Ovary (tissue), 9 donors: ENCODE results near the gene FUBP1. TPM values are rescaled to one million over a fixed set of nuclear protein-coding genes. Genes with fewer than 3 reads are reported as not detected.

Experiments used
- DNase-seq, 5 donors: peaks; one replicate each; pipeline ENCODE4 v3.0.0-alpha.2; 2019 to 2020
- H3K27ac ChIP-seq, 2 donors: fragments of 200-600 bp; one replicate each; pipeline versions ENCODE4 v1.5.1 to v1.8.0; 2019 to 2022
- H3K27me3 ChIP-seq: fragments of 200-600 bp; one replicate; pipeline ENCODE4 v1.8.0; 2022
- H3K36me3 ChIP-seq: fragments of 200-600 bp; sonication (generic); one replicate; pipeline ENCODE4 v1.5.1; 2019
- H3K4me1 ChIP-seq: one replicate; pipeline ENCODE4 v1.8.1; 2013; ENCODE audit warnings: mild to moderate bottlenecking, moderate library complexity; ENCODE audit not compliant: insufficient read depth
- H3K4me3 ChIP-seq: fragments of 200-600 bp; sonication (generic); one replicate; pipeline ENCODE4 v1.5.1; 2017
- H3K9me3 ChIP-seq, 2 donors: fragments of 200-600 bp in 1 of 2; sonication (generic) in 1 of 2; one replicate each; pipeline versions ENCODE4 v1.5.1 to v1.8.1; 2013 to 2019; ENCODE audit warnings: mild to moderate bottlenecking in 1 of 2, moderate library complexity in 1 of 2
- EP300 ChIP-seq: sonication (generic); formaldehyde crosslinking; IDR thresholded peaks from one replicate; pipeline ENCODE4 v1.6.1; 2017; ENCODE audit warnings: antibody characterized with exemption
- POLR2A ChIP-seq: fragments of 450-650 bp; IDR thresholded peaks from one replicate; pipeline ENCODE4 v1.6.1; 2017; ENCODE audit warnings: antibody characterized with exemption, mild to moderate bottlenecking, moderate library complexity
- WGBS, 3 donors: extraction: QIAGEN DNeasy Blood & Tissue Kit in 1 of 3; methylation state at CpG; one replicate each; pipeline versions ENCODE4 v1.1.5 to v1.1.7; 2013 to 2017; 5-methylcytosine and 5-hydroxymethylcytosine counted together
- intact Hi-C, 4 donors: fragments of 100-400 bp; cut with DNase I; formaldehyde crosslinking; loops; one replicate each; pipeline versions ENCODE4 v1.11.0 to v1.15.1; 2022 to 2023
- polyA plus RNA-seq, 2 donors: library from polyadenylated mRNA; stranded (reverse); fragments of 200-250 nt in 1 of 2; fragments of 350-450 nt in 1 of 2; fragmentation: Illumina TruSeq in 1 of 2; extraction: RNeasy Lipid Tissue Mini Kit (QIAGEN cat#74804) in 1 of 2; gene quantifications; one replicate each; pipeline ENCODE4 v1.2.3, GENCODE V29; 2013 to 2014
- total RNA-seq, 7 donors: library from RNA; depleted of rRNA in 2 of 7; stranded (reverse); fragments of >200 nt in 2 of 7; fragmentation: NEBNext Ultra II Directional in 3 of 7; extraction: Animal tissue kit (Norgen Biotek cat#: 25700) in 3 of 7; gene quantifications; one replicate each; pipeline versions ENCODE4 v1.1.0 to v1.2.4, GENCODE V29; 2016 to 2023
- TF ChIP-seq, protein P1 (sequence below), 3 donors: fragments of 450-650 bp in 2 of 3; fragments of 200-600 bp in 1 of 3; IDR thresholded peaks; one replicate each; pipeline versions ENCODE4 v1.5.1 to v1.8.0; 2016 to 2022; ENCODE audit warnings: antibody characterized with exemption in 3 of 3, mild to moderate bottlenecking in 1 of 3
- donor health status: DM: no; HTN: no; CAD: no; lungs with moderate emphysema.
- donor health status: DM: no; HTN: no; CAD: no.
- donor health status: Bipolar disorder and iron deficiency.
- donor health status: DM: yes; HTN: yes; CAD: no.
- donor health status: DM: no; HTN: no; CAD: no.
- donor health status: DM: yes; HTN: yes; CAD: no.

Gene FUBP1
- total and polyA plus RNA-seq, 9 donors: 78.8 to 169 (median 115) TPM

DNA sequence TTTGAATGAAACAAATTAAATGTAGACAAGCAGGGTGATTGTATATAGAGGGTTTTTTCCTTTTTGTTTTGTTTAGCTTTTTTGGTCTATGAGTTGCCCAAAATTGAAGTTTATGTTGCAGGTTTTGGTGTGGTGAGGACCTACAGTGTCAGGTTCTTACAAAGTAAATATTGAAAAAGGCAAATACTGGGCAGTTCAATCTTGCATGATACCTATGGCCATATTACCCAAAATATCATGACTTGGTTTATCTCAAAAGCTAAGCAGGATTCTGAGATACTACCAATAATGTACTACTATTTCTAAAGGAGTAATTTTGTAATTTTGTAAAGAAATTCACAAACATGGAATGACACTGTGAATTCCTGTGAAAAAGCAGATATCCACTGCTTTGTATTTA, 27.6 kb upstream of the FUBP1 start:
- no peak for DNase-seq
- H3K4me1 ChIP-seq: no peaks in the 10 kb centered on the region
- no peaks in the 10 kb centered on the region for H3K9me3 ChIP-seq
- peak overlapping the region; percentile 36 to 84 for H3K27ac ChIP-seq
- peak overlapping the region; percentile 64 for H3K4me3 ChIP-seq
- no peaks in the 10 kb centered on the region for H3K27me3 ChIP-seq
- H3K36me3 ChIP-seq: no peaks in the 10 kb centered on the region
- TF ChIP-seq EP300 (no peak), POLR2A (no peak)
- TF ChIP-seq, protein P1, sequence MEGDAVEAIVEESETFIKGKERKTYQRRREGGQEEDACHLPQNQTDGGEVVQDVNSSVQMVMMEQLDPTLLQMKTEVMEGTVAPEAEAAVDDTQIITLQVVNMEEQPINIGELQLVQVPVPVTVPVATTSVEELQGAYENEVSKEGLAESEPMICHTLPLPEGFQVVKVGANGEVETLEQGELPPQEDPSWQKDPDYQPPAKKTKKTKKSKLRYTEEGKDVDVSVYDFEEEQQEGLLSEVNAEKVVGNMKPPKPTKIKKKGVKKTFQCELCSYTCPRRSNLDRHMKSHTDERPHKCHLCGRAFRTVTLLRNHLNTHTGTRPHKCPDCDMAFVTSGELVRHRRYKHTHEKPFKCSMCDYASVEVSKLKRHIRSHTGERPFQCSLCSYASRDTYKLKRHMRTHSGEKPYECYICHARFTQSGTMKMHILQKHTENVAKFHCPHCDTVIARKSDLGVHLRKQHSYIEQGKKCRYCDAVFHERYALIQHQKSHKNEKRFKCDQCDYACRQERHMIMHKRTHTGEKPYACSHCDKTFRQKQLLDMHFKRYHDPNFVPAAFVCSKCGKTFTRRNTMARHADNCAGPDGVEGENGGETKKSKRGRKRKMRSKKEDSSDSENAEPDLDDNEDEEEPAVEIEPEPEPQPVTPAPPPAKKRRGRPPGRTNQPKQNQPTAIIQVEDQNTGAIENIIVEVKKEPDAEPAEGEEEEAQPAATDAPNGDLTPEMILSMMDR (IDR thresholded peaks at IDR 0.05): no peak
- intact Hi-C loops: no loop called here

DNA sequence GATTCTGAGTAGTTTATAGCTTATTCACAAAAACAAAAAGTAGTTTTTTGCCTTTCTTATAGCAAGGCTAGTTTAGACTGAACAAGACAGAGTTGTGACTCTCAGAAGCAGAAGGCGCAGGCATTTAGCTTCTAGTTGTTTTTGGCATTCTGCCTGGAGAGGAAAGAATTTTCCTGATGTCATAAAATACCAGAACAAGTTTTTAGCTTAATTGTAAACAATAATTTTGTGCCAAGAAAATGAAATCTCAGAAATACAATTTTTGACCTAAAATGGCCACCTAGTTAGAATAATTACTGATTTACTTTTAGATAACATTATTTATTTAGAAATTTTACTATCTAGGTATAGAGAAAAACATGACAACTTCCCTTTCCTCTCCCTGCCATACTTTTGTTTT, 26.9 kb upstream of the FUBP1 start:
- WGBS, 3 donors: 0% methylated on average over 1 of the region's 1 CpG

DNA sequence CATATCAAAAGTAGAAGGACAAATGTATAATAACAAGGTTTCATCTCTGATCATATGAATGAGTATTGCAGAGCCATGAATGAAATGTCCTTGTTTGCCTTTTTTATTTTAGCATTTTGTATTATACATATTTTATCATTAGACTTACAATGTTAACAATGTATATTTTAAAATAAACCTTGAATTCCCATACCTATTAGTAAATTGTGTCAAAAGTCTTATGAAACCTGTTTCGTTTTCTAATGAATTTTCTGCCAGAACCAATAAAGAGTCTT, 26.5 kb upstream of the FUBP1 start:
- peak overlapping the region; percentile 64 for H3K4me3 ChIP-seq
- no peaks in the 10 kb centered on the region for H3K36me3 ChIP-seq
- H3K9me3 ChIP-seq: no peaks in the 10 kb centered on the region
- TF ChIP-seq EP300 (no peak), POLR2A (no peak)
- TF ChIP-seq, protein P1 (IDR thresholded peaks at IDR 0.05): no peak
- 0 to 3% (median 0%) methylated on average over 1 of the region's 1 CpG for WGBS, 3 donors
- no peak for DNase-seq
- H3K27ac ChIP-seq: peak overlapping the region; percentile 72 to 84
- intact Hi-C loops: loop anchor here in 1 of 4 donors (2.0 kb wide), 1 partner anchor 27 kb away; the partner anchor contains the start of gene FUBP1
- no peaks in the 10 kb centered on the region for H3K4me1 ChIP-seq
- no peaks in the 10 kb centered on the region for H3K27me3 ChIP-seq

More for the DNA sequence above, 26.9 kb upstream of the FUBP1 start:
- Histone ChIP-seq H3K9me3 (no peaks in the 10 kb centered on the region), H3K27me3 (no peaks in the 10 kb centered on the region), H3K27ac (peak overlapping the region; percentile 72 to 84), H3K4me1 (no peaks in the 10 kb centered on the region), H3K4me3 (peak overlapping the region; percentile 64), H3K36me3 (no peaks in the 10 kb centered on the region)
- DNase-seq: peak in 3 of 5 donors; percentile 28 to 48 (median 45)
- TF ChIP-seq, protein P1 (IDR thresholded peaks at IDR 0.05): no peak
- intact Hi-C loops: loop anchor here in 1 of 4 donors (2.0 kb wide), 1 partner anchor 27 kb away; the partner anchor contains the start of gene FUBP1

DNA sequence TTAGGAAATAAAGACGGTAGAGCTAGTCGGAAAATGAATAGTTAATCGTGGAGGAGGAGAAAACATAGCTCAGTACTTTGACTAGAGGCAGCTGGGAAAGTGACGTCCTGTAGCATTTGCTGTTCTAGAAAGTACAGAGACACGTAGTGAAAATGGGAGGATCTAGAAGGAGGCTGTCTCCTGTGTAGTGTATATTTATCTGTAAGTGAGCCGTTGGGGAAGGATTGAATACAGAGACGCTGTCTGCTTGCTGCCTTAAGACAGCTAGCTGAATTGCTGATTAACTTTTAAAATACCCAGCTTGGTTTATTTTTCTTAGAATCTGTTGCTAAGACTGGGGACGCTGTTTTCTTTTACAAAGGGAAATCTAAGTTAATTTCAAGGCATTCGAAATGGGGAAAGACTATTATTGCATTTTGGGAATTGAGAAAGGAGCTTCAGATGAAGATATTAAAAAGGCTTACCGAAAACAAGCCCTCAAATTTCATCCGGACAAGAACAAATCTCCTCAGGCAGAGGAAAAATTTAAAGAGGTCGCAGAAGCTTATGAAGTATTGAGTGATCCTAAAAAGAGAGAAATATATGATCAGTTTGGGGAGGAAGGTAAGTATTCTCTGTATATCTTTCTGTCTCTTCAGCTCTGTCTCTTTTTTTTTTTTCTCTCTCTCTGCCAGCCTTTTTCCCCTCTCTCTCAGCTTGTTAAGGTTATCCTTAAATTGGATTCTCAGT, 26.0 kb upstream of the FUBP1 start, which contains the start of gene DNAJB4:
Gene DNAJB4, plus strand, starts transcription at position 221 of the 729 bp plus-strand sequence. Its CDS starts 172 bp downstream, at position 393.
- Histone ChIP-seq H3K36me3 (no peaks in the 10 kb centered on the region), H3K27ac (peak within 1 kb of the TSS; percentile 72 to 84), H3K27me3 (no peaks in the 10 kb centered on the region), H3K4me1 (no peaks in the 10 kb centered on the region), H3K4me3 (peak within 1 kb of the TSS; percentile 64), H3K9me3 (no peaks in the 10 kb centered on the region)
- WGBS, 3 donors: 1% methylated on average over 12 of the region's 12 CpGs
- peak; percentile 87 for TF ChIP-seq POLR2A
- no peak for TF ChIP-seq EP300
- TF ChIP-seq, protein P1 (IDR thresholded peaks at IDR 0.05): no peak
- DNase-seq: peak in 4 of 5 donors; percentile 39 to 84 (median 68)
- intact Hi-C loops: loop anchor here in 1 of 4 donors (2.0 kb wide), 1 partner anchor 26 kb away; the partner anchor contains the start of gene FUBP1
